ENCODE data around the gene EPYC.

GRCh38 chr12:90917431-90917830 is 87.3 kb downstream of the EPYC start:
- TF ChIP-seq CTCF (IDR thresholded peaks at IDR 0.05; ENCODE audit: insufficient read depth, low read depth, low read length) (no peak), EZH2 (IDR thresholded peaks at IDR 0.05; ENCODE audit: insufficient read depth, low read length) (no peak)
